Activated CD4-positive, alpha-beta T cell treated with anti-CD3 and anti-CD28 coated beads, Interleukin-2, amount 10 ng/mL, durations not matched to agents 24 days and 14 days (primary cell): Measurements from ENCODE around the gene DNASE2B. TPM values are rescaled to one million over a fixed set of nuclear protein-coding genes. Genes with fewer than 3 reads are reported as not detected.
"Not testable (repeated sequence)": the region's sequence is repeated elsewhere in the genome, so short reads cannot be mapped to it uniquely, and the experiment has no call there.

Source experiments
- DNase-seq: peaks from one replicate; pipeline ENCODE4 v3.0.0; 2022
- H3K27ac Mint-ChIP-seq: one replicate; pipeline ENCODE4 v1.8.0; 2022; ENCODE audit warnings: mild to moderate bottlenecking, mixed read lengths
- H3K27me3 Mint-ChIP-seq: one replicate; pipeline ENCODE4 v1.8.0; 2022; ENCODE audit warnings: mixed read lengths
- H3K36me3 Mint-ChIP-seq: one replicate; pipeline ENCODE4 v1.8.0; 2022; ENCODE audit warnings: low read depth, mild to moderate bottlenecking, mixed read lengths
- H3K4me1 Mint-ChIP-seq: one replicate; pipeline ENCODE4 v1.8.0; 2021; ENCODE audit warnings: mixed read lengths
- H3K4me3 Mint-ChIP-seq: one replicate; pipeline ENCODE4 v1.8.0; 2022; ENCODE audit warnings: mild to moderate bottlenecking, moderate library complexity, mixed read lengths
- H3K9me3 Mint-ChIP-seq: one replicate; pipeline ENCODE4 v1.8.0; 2021; ENCODE audit warnings: mixed read lengths
- intact Hi-C: fragments of 100-400 bp; cut with micrococcal nuclease; formaldehyde crosslinking; loops from one replicate; pipeline ENCODE4 v1.15.1; 2023
- total RNA-seq: library from RNA; stranded (reverse); gene quantifications from 2 replicates; pipeline ENCODE4 v1.2.3, GENCODE V29; 2022

The DNASE2B gene
- total RNA-seq, 1 donor from 2014 or later: not detected

- H3K36me3 Mint-ChIP-seq: no peaks in the 10 kb centered on the region
- H3K4me1 Mint-ChIP-seq: peaks cover 6% of the 10 kb centered on the region
- DNase-seq: peak; percentile 69
- H3K27ac Mint-ChIP-seq: no peak overlapping the region
- intact Hi-C loops: loop anchor here (5.0 kb wide), 3 partner anchors 427 to 528 kb away; no protein-coding TSS in a partner anchor
- H3K4me3 Mint-ChIP-seq: no peak overlapping the region
- H3K9me3 Mint-ChIP-seq: peaks cover 5% of the 10 kb centered on the region
- peaks cover 2% of the 10 kb centered on the region for H3K27me3 Mint-ChIP-seq
These were observed 36.7 kb downstream of the DNASE2B start for GRCh38 chr1:84434801-84435549.

- Mint-ChIP-seq H3K4me3 (no peak overlapping the region), H3K27ac (peak overlapping the region; percentile 68), H3K9me3 (no peaks in the 10 kb centered on the region), H3K27me3 (peaks cover 2% of the 10 kb centered on the region), H3K36me3 (no peaks in the 10 kb centered on the region), H3K4me1 (peaks cover 9% of the 10 kb centered on the region)
- intact Hi-C loops: no loop called here
- peak; percentile 68 for DNase-seq
These were observed 38.8 kb downstream of the DNASE2B start for GRCh38 chr1:84436876-84437655.

- DNase-seq: peak; percentile 80
- Mint-ChIP-seq H3K9me3 (peaks cover 27% of the 10 kb centered on the region), H3K27ac (peak overlapping the region; percentile 69), H3K4me1 (peaks cover 16% of the 10 kb centered on the region), H3K36me3 (no peaks in the 10 kb centered on the region), H3K27me3 (peaks cover 15% of the 10 kb centered on the region), H3K4me3 (peak overlapping the region; percentile 28)
- intact Hi-C loops: loop anchor here (1.0 to 10.0 kb wide), 8 partner anchors 35 to 493 kb away; partner anchors contain the start of genes GNG5, RPF1 and SPATA1
These were observed 44.0 kb downstream of the DNASE2B start for GRCh38 chr1:84442256-84442655.

- intact Hi-C loops: loop anchor here (1.0 to 10.0 kb wide), 8 partner anchors 34 to 492 kb away; partner anchors contain the start of genes GNG5, RPF1 and SPATA1
- H3K9me3 Mint-ChIP-seq: peaks cover 35% of the 10 kb centered on the region
These were observed 44.7 kb downstream of the DNASE2B start for GRCh38 chr1:84442747-84443646.

GRCh38 chr1:84448704-84449103 lies 50.4 kb downstream of the DNASE2B start:
- Mint-ChIP-seq H3K9me3 (peaks cover 39% of the 10 kb centered on the region), H3K27me3 (peaks cover 26% of the 10 kb centered on the region)
- not testable (repeated sequence) for DNase-seq, H3K4me3 Mint-ChIP-seq, H3K4me1 Mint-ChIP-seq, H3K36me3 Mint-ChIP-seq, H3K27ac Mint-ChIP-seq
- intact Hi-C loops: loop anchor here (10.0 kb wide), 1 partner anchor 486 kb away; no protein-coding TSS in a partner anchor

More at GRCh38 chr1:84442747-84443646, 44.7 kb downstream of the DNASE2B start:
- Mint-ChIP-seq H3K4me3 (peak overlapping the region; percentile 28), H3K4me1 (peaks cover 16% of the 10 kb centered on the region), H3K27me3 (peaks cover 16% of the 10 kb centered on the region), H3K27ac (peak overlapping the region; percentile 69)
- not testable (repeated sequence) for H3K36me3 Mint-ChIP-seq
- peak; percentile 74 for DNase-seq

GRCh38 chr1:84450910-84451309 lies 52.6 kb downstream of the DNASE2B start:
- H3K27me3 Mint-ChIP-seq: peaks cover 31% of the 10 kb centered on the region
- H3K4me3 Mint-ChIP-seq: no peak overlapping the region
- H3K36me3 Mint-ChIP-seq: no peaks in the 10 kb centered on the region
- H3K4me1 Mint-ChIP-seq: no peaks in the 10 kb centered on the region
- no peak for DNase-seq
- H3K27ac Mint-ChIP-seq: no peak overlapping the region
- intact Hi-C loops: no loop called here
- peaks cover 23% of the 10 kb centered on the region for H3K9me3 Mint-ChIP-seq

- Mint-ChIP-seq H3K4me1 (no peaks in the 10 kb centered on the region), H3K27me3 (peaks cover 32% of the 10 kb centered on the region), H3K4me3 (no peak overlapping the region), H3K36me3 (no peaks in the 10 kb centered on the region), H3K27ac (no peak overlapping the region), H3K9me3 (peaks cover 10% of the 10 kb centered on the region)
- DNase-seq: no peak
- intact Hi-C loops: no loop called here
These were observed 54.2 kb downstream of the DNASE2B start for GRCh38 chr1:84452436-84452835.

GRCh38 chr1:84462118-84462517 lies 63.8 kb downstream of the DNASE2B start:
- DNase-seq: no peak
- Mint-ChIP-seq H3K4me1 (no peaks in the 10 kb centered on the region), H3K9me3 (no peaks in the 10 kb centered on the region), H3K4me3 (no peak overlapping the region), H3K27ac (no peak overlapping the region), H3K27me3 (peaks cover 32% of the 10 kb centered on the region), H3K36me3 (no peaks in the 10 kb centered on the region)
- intact Hi-C loops: no loop called here

Other genes with a start within 250 kb of the DNASE2B start
- 0.21 TPM in 1 of 2 replicates, not detected in the other for gene SAMD13, start 96.8 kb upstream of the DNASE2B start, total RNA-seq
- 63.3 and 64.4 TPM in 2 replicates for gene RPF1, start 80.8 kb downstream of the DNASE2B start, total RNA-seq
- 0.69 and 0.98 TPM in 2 replicates for gene SPATA1, start 107.9 kb downstream of the DNASE2B start, total RNA-seq
- 115 and 122 TPM in 2 replicates for gene GNG5, start 108.1 kb downstream of the DNASE2B start, total RNA-seq
- 13.1 and 13.9 TPM in 2 replicates for gene CTBS, start 176.0 kb downstream of the DNASE2B start, total RNA-seq